NCI-H82 (cell line): Measurements from ENCODE around the gene PODXL2.
"Not testable (repeated sequence)": the region's sequence is repeated elsewhere in the genome, so short reads cannot be mapped to it uniquely, and the experiment has no call there.

ENCODE experiments used
- DNase-seq: peaks from one replicate; lab custom pipeline; 2025; lab: John Stamatoyannopoulos, UW

PODXL2 gene

DNA sequence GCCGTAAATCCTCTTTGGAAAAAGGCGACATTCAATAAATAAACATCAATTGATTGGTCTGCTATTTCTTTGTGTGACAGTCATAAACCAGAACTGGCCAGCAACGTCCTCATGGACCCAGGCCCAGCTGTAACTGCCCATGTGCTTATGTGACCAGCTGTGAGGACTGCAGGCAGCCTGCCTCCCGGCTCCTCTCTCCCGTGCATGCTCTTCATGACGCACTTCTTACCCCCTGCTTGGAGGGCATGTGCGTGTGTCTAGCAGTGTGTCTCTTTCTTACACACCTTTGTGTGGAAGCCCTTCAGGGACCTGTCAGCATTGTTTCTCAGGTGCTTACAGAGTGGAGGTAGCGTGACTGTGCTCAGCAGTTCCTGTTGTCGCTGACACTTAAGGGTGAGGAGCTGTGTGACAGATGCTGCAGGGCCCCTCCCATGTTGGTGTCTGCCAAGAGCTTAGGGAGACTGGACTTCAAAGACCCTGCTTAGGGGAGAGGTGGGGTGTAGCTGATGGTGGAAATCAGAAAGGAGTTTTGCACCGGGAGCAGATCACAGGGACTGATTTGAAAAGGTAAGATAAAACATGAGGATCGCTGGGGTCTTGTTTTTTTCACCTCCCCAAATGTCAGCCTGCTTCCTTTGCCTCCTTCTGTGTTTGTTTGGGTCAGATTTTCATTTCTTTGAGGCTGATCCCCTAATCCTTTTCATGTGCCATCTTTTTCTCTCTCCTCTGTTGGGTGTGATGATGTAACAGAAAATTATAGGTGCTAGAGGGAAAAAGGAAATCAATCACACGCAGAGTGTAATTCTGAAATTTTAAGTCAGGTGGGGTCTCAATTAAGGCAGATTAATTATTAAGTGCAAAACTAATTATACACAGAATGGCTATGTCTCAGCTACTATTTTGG lies 2.1 kb downstream of the PODXL2 start:
- peak; percentile 93 for DNase-seq

DNA sequence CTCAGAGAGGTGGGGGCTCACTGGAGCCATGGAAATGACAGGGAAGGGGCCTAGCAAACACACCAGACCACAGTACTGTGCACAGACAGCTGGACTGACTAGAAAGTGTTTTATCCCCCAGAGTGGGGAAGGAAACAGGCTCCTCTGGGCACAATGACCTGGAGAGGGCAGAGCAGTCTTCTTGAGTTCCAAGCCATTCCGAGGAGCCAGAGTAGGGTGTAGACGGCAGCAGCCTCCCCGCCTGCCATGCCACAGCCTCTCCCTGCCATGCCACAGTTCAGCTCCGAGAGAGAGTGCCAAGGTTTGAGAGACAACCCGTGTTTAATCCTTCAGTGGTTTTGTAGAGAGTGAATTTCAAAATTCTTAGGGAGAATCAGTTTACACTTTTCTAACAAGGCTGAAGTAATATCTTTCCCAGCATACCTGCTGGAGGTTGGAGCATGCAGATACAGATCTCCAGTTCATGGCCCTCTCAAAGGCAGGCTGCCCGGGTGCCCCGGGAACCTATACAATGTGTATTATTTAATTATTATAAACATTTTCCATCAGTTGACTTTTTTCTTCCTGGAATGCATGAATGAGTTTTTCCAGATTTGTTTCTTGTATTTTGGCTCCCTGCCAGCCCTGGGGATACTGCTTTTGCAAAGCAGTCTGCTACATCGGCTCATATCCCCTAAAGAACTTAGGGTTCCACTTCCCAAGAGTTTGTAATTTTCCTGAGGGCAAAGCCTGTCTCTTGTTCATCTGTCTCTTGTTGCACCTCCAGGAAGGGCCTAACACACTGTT lies 3.2 kb downstream of the PODXL2 start:
- DNase-seq, result peak; percentile 46

DNA sequence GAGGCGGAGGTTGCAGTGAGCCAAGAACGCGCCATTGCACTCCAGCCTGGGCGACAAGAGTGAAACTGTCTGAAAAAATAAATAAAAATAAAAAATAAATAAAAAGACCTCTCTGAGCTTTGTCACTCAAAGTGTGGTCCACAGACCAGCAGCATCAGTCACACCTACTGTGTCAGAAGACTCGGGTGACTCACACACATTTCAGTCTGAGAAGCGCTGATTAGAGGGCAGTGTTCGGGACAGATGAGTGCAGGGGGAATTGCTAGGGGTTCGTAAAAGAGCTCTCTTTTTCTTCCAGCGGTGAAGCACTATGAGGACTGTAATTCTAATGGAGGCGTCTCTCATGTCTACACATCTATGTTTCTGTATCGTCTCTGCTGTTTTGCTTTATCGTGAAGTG lies 5.7 kb downstream of the PODXL2 start:
- DNase-seq, result no peak

DNA sequence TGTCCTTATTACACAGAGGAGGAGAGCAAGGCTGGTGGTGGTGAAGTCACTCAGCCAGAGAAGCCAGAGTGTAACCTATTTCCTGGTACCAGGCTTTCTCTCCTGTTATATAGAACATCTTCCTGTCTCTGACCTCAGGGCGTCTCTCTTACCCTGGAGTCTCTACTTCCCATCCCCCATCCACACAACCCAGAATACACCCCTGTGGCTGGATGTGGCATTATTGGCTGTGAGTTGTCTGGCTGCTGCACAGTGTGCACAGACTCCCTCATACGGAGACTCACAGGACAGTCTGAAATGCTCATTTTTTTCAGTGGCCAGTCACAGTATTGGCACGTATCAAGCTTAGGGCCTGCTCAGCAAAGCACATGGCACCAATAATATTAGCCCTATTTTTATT lies 8.6 kb downstream of the PODXL2 start:
- no peak for DNase-seq

DNA sequence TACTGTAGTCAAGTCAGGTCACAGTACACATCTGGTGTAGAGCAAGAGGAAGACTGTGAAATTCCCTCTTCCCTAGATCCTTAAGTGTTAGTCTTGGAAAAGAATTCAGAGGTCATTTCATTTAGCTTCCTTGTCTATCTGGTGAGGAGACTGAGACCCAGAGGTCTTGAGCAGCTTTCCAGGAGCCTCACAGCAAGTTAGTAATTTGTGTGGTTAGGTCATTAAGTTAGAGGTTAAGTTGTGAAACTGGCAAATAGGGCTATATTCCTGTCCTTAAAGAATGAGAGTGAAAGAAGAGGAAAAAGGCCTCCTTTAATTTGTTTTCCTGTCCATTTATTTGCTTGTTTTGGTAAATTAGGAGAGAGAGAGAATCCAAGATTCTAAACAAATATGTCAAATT lies 9.0 kb downstream of the PODXL2 start:
- DNase-seq, result no peak

DNA sequence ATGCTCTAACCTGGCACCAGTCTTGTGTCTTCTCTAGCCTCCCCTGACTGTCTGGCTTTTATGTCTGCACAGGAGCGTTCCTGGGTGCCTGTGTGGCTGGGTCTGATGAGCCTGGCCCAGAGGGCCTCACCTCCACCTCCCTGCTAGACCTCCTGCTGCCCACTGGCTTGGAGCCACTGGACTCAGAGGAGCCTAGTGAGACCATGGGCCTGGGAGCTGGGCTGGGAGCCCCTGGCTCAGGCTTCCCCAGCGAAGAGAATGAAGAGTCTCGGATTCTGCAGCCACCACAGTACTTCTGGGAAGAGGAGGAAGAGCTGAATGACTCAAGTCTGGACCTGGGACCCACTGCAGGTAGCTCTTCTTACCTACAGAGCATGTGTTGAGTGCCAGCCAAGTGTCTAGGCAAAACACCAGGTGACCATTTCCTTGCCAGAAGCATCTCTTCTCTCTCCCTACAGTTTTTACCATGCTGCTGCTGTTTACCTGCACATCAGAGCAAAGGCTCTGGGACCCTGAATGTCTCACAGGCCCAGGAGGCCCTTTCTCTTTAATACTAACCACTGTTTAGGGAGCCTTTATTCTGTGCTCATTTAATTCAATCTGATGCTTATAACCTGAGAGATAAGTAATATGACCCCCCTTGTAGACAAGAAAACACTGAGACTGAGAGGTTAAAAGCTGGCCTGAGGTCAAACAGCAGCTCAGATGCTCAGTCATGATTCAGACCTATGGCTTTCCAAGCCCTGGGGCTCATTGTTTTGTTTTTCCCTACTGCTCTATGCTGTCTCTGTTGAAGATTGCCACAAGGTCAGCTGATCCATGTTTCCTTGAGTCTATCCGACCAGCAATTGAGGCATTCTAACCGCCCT lies 10.4 kb downstream of the PODXL2 start:
- DNase-seq, result no peak

DNA sequence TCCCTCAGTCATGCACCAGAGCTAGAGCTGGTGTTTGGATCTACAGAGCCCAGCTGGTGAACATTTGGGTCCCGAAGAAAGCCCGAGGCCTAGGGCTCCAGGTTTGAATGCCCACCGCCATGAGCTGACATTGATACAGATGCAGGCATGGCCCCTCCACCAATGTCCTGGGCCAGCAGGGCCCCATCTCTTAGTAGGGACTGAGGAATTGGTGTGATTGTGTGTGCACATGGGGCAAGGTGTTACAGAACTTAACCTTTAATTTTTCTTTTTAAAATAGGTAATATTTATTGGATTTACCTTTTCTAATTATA lies 11.0 kb downstream of the PODXL2 start:
- DNase-seq, result no peak

DNA sequence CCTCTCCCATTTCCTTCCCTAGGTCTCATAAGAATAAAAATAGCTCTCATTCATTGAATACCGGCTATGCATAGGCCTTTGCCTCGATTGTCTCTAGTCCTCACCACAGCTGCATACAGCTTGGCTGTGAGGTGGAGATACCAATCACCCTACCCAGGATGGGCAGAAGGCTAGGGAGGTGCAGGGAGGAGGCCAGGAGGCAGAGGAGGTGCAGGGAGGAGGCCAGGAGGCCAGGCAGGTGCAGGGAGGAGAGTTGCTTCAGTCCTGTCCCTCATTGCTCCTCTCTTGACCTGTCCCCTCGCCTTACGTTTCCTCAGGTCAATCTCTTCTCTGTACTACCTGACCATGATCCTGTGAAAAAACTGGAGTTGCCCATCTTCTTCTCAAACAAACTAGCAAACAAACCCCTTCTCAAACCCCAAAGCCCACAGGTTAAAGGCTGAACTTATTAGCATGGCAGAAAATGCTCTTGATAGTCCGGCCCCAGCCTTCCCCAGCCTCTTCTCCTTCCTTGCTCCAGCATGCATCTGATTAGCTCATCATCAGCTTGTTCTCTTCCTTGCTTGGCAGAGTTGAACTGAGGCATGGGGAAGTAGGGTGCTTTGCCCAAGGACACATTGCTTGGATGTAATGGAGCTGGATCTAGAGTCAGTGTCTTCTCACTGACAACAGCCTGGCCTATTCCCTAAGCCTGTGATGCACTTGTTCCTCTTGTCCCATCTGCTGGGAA lies 15.8 kb downstream of the PODXL2 start:
- DNase-seq, result no peak

DNA sequence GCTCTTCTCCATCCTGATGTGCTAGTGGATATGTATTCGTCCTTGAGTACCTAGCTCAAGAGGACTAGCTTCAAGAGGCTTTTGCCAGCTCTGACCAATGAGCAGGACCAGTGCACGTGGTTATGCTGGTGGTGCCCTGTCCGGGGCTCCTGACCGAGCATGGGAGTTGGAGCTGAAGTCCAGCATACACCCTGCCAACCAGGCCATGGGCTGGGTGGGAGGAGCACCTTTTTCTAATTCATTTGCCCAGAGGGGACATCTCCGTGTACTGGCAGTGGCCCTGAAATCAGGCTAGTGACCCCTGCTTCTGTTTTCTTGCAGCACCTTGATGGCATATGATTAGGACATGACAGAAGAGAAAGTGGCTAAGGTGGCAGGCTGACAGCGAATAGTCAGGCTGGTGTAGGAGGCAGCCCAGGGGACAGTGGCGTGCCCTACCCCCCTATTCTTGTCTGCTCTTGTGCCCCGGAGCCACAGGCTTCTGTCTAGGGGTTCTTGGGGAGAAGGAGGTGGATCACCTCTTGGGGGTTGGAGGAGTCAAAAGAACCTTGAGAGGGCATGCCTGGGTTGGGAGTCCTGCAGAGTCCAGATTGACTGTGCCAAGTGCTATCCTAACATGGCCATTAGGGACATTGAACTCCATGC lies 16.5 kb downstream of the PODXL2 start:
- no peak for DNase-seq

DNA sequence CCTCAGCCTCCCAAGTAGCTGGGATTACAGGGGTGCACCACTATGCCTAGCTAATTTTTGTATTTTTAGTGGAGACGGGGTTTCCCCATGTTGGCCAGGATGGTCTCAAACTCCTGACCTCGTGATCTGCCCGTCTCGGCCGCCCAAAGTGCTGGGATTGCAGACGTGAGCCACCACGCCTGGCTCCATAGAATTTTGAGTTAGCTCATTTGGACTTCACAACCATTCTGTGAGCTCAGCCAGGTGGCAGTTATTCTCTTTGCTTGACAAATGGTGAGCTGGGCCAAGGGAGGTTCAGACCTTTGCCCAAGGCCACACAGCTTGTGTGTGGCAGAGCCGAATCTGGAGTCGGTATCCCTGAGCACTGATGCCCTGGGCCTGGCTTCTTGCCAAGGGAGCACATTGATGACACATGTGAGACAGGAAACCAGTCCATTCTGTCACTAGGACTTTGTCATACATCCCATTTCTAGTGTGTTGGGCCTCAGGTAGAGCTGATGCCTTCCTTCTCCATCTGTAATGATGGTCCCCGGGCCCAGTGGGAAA lies 17.6 kb downstream of the PODXL2 start:
- peak; percentile 20 for DNase-seq

DNA sequence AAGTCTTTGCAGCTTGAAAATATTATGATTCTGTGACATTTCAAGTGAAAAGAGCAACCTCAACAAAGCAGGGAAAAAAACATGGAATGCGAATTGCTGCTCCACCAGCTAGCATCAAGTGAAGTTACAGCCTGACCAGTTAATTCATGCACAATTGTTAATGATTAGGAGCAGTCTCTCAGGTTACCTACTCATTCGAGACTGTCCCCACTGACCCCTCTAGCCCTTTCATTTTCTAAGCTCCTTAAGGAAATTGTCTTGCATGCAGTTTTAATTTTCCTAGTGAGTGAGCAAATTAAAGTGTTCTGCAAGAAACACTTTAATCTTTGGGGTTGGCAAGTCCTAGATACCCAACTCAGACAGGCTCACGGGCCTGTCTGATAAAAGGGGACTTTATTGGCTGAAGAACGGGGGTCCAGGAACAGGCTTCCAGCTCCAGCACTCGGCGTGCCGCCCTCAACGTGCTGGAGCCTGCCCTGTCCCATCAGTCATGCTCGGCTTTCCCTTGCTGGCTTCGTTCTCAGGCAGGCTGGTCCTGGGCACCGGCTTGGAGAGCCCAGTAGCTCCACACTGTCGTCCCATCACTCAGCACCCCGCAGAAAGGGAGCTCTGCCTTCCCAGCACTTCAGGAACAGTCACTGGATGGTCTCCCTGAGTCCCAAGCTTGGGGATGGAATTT lies 18.3 kb downstream of the PODXL2 start:
- DNase-seq, result no peak

DNA sequence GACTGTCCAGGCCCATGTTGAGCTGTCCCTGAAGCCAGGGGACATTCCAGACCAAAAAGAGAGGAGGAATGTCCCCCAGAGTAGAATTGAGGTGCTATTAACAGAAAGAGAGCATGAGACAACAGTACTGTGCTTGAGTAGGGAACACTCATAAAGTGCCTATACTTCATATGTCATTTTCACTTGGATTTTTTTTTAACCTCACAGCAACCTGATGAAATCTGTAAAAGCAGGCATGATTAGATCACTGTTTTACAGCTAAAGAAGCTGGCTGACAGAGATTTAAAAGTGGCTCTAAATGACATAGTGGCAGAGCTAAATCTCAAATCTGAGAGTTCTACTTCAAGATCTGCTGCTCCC lies 18.8 kb downstream of the PODXL2 start:
- DNase-seq, result no peak

DNA sequence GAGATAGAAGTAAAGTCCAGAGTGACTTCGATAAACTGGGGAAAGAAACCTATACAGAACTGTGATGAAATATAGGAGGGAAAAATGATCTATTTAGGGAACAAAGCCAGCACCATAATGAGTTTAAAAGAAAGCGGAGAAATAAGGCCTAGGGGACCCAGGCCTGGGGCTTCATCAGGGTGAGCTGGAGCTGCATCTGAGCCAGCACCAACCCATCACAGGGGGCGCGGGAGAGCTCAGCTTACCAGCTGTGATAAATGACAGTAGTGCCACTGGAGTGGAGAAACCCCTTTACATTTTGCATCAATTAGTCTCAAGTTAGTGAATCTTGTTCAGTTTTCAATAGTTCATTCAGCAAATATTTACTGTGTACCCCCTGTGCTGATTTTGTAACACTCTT lies 21.3 kb downstream of the PODXL2 start:
- no peak for DNase-seq

DNA sequence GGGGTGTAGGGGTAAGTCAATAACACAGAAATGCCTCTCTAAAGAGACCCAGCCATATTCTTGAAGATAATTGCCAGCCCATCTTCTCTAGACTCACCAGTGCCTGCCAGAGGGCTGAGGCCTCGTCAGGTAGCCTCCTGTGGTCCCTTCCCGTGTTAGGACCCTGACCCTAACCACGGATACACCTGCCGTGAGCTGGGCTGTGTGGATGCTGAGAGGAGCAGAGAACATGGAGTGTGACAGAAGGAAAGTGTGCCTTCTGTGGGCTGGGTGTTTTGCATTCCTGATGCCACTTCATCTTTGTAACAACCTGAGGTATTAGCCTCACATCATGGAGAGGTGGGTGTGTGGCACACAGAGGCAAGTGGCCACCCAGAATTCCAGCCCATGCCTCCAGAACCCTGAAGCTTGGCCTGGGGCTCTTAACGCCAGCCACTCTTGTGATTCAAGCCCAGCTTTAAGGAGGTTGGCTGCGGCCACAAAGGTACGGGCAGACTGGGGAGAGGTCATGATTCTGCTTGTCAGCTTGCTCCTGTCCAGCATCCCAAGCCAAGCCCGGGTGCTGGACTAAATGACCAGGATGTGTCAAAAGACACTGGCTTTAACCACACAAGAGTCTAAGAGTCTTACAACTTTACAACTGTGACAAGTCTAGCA lies 22.7 kb downstream of the PODXL2 start:
- no peak for DNase-seq

DNA sequence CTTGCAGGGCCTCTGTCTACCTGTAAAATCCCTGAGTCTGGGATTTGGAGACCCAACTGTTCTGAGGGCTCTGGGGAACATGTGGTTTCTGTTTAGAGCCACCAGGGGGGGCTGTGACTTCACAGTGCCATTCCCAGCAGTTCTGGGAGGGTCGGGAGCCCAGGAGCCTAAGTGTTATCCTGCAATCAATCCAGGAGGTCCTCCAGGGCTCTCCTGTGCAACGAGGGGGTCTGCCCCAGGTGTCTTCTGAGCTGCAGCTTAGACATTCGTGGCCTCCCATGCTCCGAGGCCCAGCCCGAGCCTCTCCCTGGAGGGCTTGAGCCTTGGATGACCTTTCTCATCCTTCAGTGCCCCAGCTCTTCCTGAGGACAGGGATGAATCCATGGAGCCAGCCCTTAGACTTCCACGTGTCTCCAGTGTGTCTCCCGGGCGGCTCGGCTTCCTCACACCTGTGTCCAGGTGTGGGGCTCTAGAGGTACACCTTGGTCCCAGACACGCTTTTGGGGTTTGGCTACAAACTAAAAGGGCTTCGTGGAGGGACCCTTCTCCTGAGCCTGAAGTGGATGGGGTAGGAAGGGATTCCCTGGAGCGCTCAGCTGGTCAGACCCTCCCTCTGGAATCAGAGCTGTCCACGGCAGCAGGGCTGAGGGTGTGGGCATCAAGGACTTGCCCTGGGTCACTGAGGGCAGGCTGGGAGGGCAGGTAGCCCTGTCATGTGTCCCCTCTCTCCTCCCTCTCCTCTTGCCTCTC lies 23.4 kb downstream of the PODXL2 start:
- peak; percentile 82 for DNase-seq

DNA sequence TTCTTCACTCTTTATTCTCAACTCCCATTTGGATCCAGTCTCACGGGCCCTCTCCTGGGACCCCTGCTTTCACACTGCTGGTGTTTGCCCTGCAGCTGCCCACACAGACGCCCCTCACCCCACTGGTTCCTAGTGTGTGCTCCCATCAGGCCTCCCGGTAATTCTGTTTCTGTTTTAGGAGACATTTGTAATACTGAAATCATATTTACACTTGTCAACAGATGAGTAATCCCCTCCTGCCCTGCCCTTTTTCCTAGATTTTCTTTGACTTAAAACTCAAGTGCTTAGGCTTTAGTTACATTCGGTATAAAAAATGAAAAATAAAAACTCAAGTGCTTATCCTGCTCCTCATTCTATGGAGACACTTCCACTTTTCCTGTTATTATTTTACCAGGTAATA lies 25.4 kb downstream of the PODXL2 start:
- DNase-seq, result no peak

DNA sequence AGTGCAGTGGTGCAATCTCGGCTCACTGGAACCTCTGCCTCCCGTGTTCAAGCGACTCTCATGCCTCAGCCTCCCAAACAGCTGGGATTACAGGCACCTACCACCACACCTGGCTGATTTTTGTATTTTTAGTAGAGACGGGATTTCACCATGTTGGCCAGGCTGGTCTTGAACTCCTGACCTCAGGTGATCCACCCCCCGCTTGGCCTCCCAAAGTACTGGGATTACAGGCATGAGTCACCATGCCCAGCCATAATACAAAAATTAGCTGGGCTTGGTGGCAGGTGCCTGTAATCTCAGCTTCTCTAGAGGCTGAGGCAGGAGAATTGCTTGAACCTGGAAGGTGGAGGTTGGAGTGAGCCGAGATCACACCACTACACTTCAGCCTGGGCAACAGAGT lies 26.0 kb downstream of the PODXL2 start:
- DNase-seq, result not testable (repeated sequence)

DNA sequence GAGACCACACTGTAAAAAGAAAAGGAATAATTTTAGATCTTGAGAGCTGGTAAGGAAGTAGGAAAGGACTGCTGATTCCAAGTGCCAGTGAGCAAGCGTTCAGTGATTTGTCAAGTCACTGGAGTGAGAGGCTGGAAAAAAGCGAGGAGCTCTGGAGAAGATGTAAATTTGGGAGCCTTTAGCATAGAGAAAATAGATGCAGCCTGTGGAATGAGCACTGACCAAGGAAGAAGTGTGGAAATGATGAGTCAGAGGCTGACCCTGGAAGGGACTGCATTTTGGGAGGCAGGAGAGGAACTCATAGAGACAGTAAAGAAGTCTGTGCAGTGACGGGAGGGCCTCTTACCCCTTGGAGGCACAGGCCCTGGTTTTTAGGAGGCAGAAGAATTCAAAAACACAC lies 26.7 kb downstream of the PODXL2 start:
- DNase-seq, result no peak

DNA sequence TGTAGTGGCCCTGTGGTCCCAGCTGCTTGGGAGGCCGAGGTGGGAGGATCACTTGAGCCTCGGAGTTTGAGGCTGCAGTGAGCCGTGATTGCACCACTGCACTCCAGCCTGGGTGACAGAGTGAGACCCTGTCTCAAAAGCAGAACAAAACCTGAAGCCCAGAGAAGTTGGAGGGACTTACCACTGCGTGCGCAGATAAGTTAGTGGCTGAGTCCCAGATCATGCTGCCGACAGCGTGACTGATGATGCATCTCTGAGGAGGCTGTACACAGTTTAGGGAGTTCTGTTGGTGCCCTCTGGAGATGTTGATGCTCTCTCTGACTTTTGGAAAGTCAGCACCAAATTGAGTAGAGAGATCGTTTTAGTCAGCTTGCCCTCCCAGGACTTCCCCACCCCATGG lies 27.9 kb downstream of the PODXL2 start:
- DNase-seq, result no peak
